Sigmoid colon (tissue), 7 donors: ENCODE measurements around the gene ASCL2. TPM values are rescaled to one million over a fixed set of nuclear protein-coding genes. Genes with fewer than 3 reads are reported as not detected.

Experiments
- DNase-seq: peaks from one replicate; pipeline ENCODE4 v3.0.0-alpha.2; 2019
- H3K27ac ChIP-seq, 4 donors: fragments of 200-600 bp; sonication (generic); one replicate each; pipeline ENCODE4 v1.5.1; 2016 to 2019; ENCODE audit warnings: mild to moderate bottlenecking in 1 of 4
- H3K27me3 ChIP-seq, 3 donors: fragments of 200-600 bp; sonication (generic); one replicate each; pipeline ENCODE4 v1.5.1; 2019; ENCODE audit warnings: mild to moderate bottlenecking in 1 of 3
- H3K36me3 ChIP-seq, 4 donors: fragments of 200-600 bp; sonication (generic); one replicate each; pipeline ENCODE4 v1.5.1; 2016 to 2019
- H3K4me1 ChIP-seq, 4 donors: fragments of 200-600 bp; sonication (generic); one replicate each; pipeline ENCODE4 v1.5.1; 2017 to 2019
- H3K4me3 ChIP-seq, 4 donors: fragments of 200-600 bp; sonication (generic); one replicate each; pipeline ENCODE4 v1.5.1; 2017 to 2019; ENCODE audit warnings: mild to moderate bottlenecking in 2 of 4, moderate library complexity in 1 of 4
- H3K9me3 ChIP-seq, 4 donors: fragments of 200-600 bp in 3 of 4; sonication (generic) in 3 of 4; one replicate each; pipeline versions ENCODE4 v1.5.1 to v1.6.1; 2013 to 2019
- EP300 ChIP-seq, 4 donors: sonication (generic); formaldehyde crosslinking; IDR thresholded peaks; one replicate each; pipeline ENCODE4 v1.6.1; 2017; ENCODE audit warnings: antibody characterized with exemption in 4 of 4
- POLR2A ChIP-seq, 2 donors: fragments of 450-650 bp; IDR thresholded peaks; one replicate each; pipeline ENCODE4 v1.6.1; 2016; ENCODE audit warnings: antibody characterized with exemption in 2 of 2, mild to moderate bottlenecking in 2 of 2, moderate library complexity in 2 of 2
- POLR2AphosphoS5 ChIP-seq, 4 donors: sonication (generic); formaldehyde crosslinking; IDR thresholded peaks; one replicate each; pipeline ENCODE4 v1.6.1; 2017; ENCODE audit warnings: antibody characterized with exemption in 4 of 4
- WGBS, 2 donors: extraction: QIAGEN DNeasy Blood & Tissue Kit; methylation state at CpG; one replicate each; pipeline ENCODE4 v1.1.7; 2013; 5-methylcytosine and 5-hydroxymethylcytosine counted together
- intact Hi-C: fragments of 100-400 bp; cut with DNase I; formaldehyde crosslinking; loops from one replicate; pipeline ENCODE4 v1.15.1; 2023
- polyA plus RNA-seq, 3 donors: library from polyadenylated mRNA; stranded (reverse); fragments of 200-250 nt; gene quantifications; one replicate each; pipeline ENCODE4 v1.2.3, GENCODE V29; 2013
- total RNA-seq, 4 donors: library from RNA; depleted of rRNA; stranded (reverse); fragments of >200 nt; gene quantifications; one replicate each; pipeline ENCODE4 v1.1.0, GENCODE V29; 2016
- TF ChIP-seq, protein P1 (sequence below), 4 experiments: fragments of 450-650 bp in 3 of 4; fragments of 200-600 bp in 1 of 4; IDR thresholded peaks; one replicate each; pipeline ENCODE4 v1.5.1; 2016 to 2019; ENCODE audit warnings: antibody characterized with exemption in 4 of 4, mild to moderate bottlenecking in 3 of 4, moderate library complexity in 2 of 4
- donor health status: healthy with polysubstance abuse.
- donor health status: Bipolar disorder and iron deficiency.
- donor health status: healthy.

The ASCL2 gene
- total and polyA plus RNA-seq, 7 donors: 0.28 to 4.8 (median 1.2) TPM; not detected in 2

DNA sequence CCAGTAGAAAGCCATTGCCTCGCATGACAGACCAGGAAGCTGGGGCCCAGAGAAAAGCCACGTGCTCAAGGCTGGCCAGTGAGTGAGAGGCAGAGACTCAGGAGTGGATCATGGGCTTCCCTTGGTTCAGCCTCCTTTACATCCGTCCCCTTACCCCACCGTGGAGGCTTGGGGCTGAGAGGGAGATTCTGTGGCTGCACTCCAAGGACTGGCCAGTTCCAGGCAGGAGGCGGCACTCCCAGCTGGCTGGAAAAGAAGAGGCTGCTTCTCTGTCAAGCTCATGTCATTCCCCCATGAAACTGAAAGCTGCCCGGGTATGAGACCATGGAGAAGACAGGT is 6.6 kb upstream of the ASCL2 start:
- intact Hi-C loops: no loop called here

DNA sequence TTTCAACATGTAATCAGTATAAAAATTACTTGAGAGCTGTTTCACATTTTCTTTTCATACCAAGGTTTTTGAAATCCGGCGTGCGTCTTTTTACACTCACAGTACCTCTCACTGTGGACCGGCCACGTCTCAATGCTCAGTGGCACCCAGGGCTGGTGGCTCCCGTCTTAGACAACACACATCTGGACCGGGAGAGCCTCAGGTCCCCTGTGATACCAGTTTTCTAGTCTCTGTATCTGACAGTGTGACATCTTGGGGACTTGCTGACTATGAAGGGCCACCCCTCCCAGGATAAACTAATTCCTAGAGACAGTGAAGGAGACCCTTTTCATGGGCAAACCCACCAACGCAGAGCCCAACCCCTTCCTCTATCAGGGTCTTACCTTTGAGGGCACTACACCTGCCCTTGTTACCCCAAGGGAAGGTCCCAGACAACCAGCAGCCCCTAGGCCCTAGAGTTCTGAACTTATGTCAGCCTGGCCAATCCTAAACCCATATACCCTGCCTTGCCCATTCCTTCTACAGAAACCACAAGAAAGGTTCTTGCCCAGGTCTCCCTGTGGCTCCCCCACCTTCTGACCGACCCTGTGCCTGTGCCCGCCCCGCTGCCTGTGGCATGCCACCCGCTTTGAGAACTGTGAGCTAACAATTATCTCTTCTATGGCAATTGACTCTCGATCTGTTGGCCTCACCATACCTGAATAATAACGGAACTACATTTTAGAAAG is 6.1 kb upstream of the ASCL2 start:
- Histone ChIP-seq H3K27ac (no peak overlapping the region), H3K27me3 (peaks cover 8 to 22% (median 10%) of the 10 kb centered on the region in 3 donors), H3K9me3 (peaks cover 0 to 5% (median 2%) of the 10 kb centered on the region in 4 donors), H3K36me3 (no peaks in the 10 kb centered on the region), H3K4me1 (no peaks in the 10 kb centered on the region), H3K4me3 (no peak overlapping the region)
- intact Hi-C loops: no loop called here
- DNase-seq: no peak
- no peak for TF ChIP-seq POLR2AphosphoS5 (IDR thresholded peaks at IDR 0.05)
- no peak for TF ChIP-seq EP300 (IDR thresholded peaks at IDR 0.05)
- no peak for TF ChIP-seq POLR2A (IDR thresholded peaks at IDR 0.05)
- TF ChIP-seq, protein P1, sequence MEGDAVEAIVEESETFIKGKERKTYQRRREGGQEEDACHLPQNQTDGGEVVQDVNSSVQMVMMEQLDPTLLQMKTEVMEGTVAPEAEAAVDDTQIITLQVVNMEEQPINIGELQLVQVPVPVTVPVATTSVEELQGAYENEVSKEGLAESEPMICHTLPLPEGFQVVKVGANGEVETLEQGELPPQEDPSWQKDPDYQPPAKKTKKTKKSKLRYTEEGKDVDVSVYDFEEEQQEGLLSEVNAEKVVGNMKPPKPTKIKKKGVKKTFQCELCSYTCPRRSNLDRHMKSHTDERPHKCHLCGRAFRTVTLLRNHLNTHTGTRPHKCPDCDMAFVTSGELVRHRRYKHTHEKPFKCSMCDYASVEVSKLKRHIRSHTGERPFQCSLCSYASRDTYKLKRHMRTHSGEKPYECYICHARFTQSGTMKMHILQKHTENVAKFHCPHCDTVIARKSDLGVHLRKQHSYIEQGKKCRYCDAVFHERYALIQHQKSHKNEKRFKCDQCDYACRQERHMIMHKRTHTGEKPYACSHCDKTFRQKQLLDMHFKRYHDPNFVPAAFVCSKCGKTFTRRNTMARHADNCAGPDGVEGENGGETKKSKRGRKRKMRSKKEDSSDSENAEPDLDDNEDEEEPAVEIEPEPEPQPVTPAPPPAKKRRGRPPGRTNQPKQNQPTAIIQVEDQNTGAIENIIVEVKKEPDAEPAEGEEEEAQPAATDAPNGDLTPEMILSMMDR (IDR thresholded peaks at IDR 0.05): no peak
- whole genome bisulfite sequencing, 2 donors: 92 to 94% methylated on average over 14 of the region's 14 CpGs

More for the DNA sequence above, 6.6 kb upstream of the ASCL2 start:
- TF ChIP-seq POLR2A (IDR thresholded peaks at IDR 0.05) (no peak), POLR2AphosphoS5 (IDR thresholded peaks at IDR 0.05) (no peak), EP300 (IDR thresholded peaks at IDR 0.05) (no peak)
- TF ChIP-seq, protein P1 (IDR thresholded peaks at IDR 0.05): no peak
- WGBS, 2 donors: 67 to 69% methylated on average over 6 of the region's 6 CpGs
- no peaks in the 10 kb centered on the region for H3K4me1 ChIP-seq
- no peak overlapping the region for H3K27ac ChIP-seq
- DNase-seq: no peak
- peaks cover 5 to 16% (median 5%) of the 10 kb centered on the region in 3 donors for H3K27me3 ChIP-seq
- no peak overlapping the region for H3K4me3 ChIP-seq
- peaks cover 0 to 5% (median 2%) of the 10 kb centered on the region in 4 donors for H3K9me3 ChIP-seq
- no peaks in the 10 kb centered on the region for H3K36me3 ChIP-seq

DNA sequence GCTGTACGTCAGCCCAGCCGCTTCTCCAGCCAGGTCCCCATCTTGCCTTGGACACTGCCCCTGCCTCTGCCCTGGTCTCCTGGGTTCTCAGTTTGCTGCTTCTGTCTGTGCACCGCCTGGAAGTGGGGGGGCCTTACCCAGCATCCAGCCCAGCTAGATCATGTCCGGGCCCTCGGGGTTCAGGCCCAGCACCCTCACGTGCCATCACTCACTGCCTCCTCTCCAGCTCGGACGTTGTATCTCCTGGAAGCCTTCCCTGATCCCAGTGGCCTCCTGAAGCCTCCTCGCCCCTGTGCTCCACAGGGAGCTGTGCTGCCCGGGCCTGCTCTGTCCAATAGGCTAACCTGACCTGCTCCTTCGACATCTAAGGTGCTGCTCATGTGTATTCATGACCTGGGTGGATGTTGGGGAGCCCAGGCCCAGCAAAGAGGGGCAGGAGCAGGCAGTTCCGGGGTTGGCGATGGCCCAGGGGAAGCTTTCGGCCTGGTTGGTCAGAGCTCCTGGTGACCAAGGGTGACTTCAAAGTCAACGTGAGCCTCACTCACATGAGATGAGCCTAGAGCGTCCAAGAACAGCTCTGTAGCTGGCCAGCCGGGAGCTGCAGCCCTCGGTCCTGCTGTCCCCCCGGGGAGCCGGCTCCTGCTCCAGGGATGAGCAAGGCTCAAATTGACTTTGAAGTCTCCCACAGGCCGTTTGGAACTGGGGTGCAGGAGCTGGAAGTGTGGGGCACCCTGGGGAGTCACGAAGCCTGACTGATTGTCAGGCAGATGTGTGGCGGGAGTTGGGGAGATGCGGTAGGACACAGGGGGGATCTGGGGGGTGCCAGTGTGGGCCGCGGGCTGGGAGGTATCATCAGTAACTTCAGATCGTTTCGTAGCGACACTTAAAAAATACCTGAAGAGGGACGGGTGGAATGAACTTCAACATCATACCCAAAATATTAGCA is 5.2 kb upstream of the ASCL2 start:
- Histone ChIP-seq H3K27ac (no peak overlapping the region), H3K4me3 (no peak overlapping the region), H3K27me3 (peaks cover 16 to 30% (median 18%) of the 10 kb centered on the region in 3 donors), H3K4me1 (peaks cover 0 to 8% (median 6%) of the 10 kb centered on the region in 4 donors), H3K36me3 (no peaks in the 10 kb centered on the region), H3K9me3 (peaks cover 0 to 5% (median 2%) of the 10 kb centered on the region in 4 donors)
- TF ChIP-seq EP300 (IDR thresholded peaks at IDR 0.05) (no peak), POLR2AphosphoS5 (IDR thresholded peaks at IDR 0.05) (no peak), POLR2A (IDR thresholded peaks at IDR 0.05) (no peak)
- TF ChIP-seq, protein P1 (IDR thresholded peaks at IDR 0.05): no peak
- 93 to 94% methylated on average over 30 of the region's 30 CpGs for WGBS, 2 donors
- DNase-seq: peak; percentile 55
- intact Hi-C loops: no loop called here

GRCh38 chr11:2273771-2274170 is 3.4 kb upstream of the ASCL2 start:
- Histone ChIP-seq H3K27me3 (peaks cover 35 to 48% (median 37%) of the 10 kb centered on the region in 3 donors), H3K9me3 (no peaks in the 10 kb centered on the region), H3K4me1 (peaks cover 0 to 26% (median 25%) of the 10 kb centered on the region in 4 donors), H3K4me3 (no peak overlapping the region), H3K27ac (no peak overlapping the region), H3K36me3 (no peaks in the 10 kb centered on the region)
- intact Hi-C loops: no loop called here
- TF ChIP-seq EP300 (IDR thresholded peaks at IDR 0.05) (no peak), POLR2A (IDR thresholded peaks at IDR 0.05) (no peak), POLR2AphosphoS5 (IDR thresholded peaks at IDR 0.05) (no peak)
- TF ChIP-seq, protein P1 (IDR thresholded peaks at IDR 0.05): no peak
- WGBS, 2 donors: 91% methylated on average over 12 of the region's 12 CpGs
- peak; percentile 15 for DNase-seq
